Stimulated activated CD8-positive, alpha-beta memory T cell treated with anti-CD3 and anti-CD28 coated beads, Interleukin-12 subunit alpha, Interleukin-12 subunit beta, amount 100 ng/mL, for 4 hours (primary cell): Measurements from ENCODE around the gene TNRC6A.
"Not testable (repeated sequence)": the region's sequence is repeated elsewhere in the genome, so short reads cannot be mapped to it uniquely, and the experiment has no call there.

Experiments
- DNase-seq: peaks from one replicate; pipeline ENCODE4 v3.0.0-alpha.2; 2020; ENCODE audit warnings: low read depth

Gene TNRC6A

GRCh38 chr16:24728011-24728410 is 1.4 kb upstream of the TNRC6A start:
- no peak for DNase-seq

DNA sequence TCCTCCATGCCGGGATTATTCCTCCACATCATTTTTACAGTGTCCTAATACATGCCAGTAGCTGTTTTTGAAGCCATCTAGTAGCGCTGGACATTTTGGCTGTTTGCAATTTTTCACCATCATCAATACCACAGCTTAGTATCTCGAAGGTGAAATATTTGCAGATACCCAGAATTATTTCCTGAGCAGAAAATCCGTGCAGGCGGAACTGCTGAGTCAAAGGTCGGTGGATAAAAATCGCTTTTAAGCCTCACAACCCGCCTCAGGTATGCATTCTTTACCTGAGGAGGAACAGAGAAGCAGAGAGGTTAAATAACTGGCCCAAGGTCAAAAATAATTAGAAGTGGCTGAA is 584 bp upstream of the TNRC6A start:
- no peak for DNase-seq

GRCh38 chr16:24729951-24730815 is 732 bp downstream of the TNRC6A start:
- DNase-seq: no peak

DNA sequence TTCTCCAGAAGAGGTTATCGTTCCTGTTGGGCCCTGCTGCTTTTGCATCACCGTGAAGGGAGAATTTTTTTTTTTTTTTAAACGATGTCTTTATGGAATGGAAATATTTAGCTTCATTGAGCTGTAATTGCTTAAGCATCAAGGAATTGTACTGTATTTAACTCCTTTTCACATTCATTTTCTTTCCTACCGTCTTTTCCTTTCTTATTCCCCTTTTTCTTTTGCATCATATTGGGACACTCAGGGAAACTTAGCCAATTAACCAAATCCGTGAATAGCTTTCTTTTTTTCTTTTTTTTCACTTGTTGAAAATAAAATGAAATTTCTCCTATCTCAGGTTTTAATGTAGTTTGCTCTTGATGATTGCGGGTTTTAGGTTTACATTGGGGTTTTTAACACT is 1.5 kb downstream of the TNRC6A start:
- no peak for DNase-seq

GRCh38 chr16:24731722-24732419 is 2.4 kb downstream of the TNRC6A start:
- no peak for DNase-seq

DNA sequence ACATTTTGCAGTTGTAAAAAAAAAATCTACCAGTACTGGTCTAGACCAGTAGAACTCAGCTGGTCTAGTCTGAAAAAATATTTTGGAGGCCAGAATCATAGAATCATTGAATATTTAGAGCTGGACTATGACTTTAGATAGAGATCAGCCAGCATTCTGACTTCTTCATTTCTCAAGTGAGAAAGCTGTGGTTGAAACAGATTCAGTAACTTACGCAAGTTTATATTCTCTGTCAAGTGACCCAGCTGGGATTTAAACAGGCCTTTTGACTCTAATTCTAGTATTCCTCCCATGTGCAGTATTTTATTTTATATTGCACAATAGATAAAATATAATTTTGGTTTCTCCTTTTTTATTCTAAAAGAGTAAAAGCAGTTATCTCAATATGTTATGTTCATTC is 4.9 kb downstream of the TNRC6A start:
- DNase-seq: no peak

GRCh38 chr16:24736758-24737157 is 7.3 kb downstream of the TNRC6A start:
- no peak for DNase-seq

DNA sequence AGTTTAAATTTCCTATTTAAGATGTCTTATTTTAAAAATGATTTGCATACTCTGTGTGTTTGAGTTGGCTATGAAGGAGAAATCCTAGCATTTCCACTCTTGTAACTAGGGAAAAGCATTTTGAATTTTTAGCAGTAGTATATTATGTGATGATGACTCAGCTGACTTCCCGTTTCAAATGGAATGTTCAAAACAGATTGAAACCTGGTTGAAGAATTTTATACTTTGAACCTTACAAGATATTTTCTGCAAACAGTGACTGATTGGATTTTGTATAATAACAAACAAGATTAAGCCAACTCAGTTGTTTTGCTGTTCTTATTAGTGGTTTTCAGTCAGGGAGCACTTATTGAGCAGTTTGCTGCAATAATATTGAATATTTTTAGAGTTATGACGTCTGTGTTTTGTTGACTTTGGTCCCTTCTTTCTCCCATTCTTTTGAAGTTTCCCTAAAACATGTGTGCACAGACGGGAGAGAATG is 8.0 kb downstream of the TNRC6A start:
- DNase-seq: no peak

DNA sequence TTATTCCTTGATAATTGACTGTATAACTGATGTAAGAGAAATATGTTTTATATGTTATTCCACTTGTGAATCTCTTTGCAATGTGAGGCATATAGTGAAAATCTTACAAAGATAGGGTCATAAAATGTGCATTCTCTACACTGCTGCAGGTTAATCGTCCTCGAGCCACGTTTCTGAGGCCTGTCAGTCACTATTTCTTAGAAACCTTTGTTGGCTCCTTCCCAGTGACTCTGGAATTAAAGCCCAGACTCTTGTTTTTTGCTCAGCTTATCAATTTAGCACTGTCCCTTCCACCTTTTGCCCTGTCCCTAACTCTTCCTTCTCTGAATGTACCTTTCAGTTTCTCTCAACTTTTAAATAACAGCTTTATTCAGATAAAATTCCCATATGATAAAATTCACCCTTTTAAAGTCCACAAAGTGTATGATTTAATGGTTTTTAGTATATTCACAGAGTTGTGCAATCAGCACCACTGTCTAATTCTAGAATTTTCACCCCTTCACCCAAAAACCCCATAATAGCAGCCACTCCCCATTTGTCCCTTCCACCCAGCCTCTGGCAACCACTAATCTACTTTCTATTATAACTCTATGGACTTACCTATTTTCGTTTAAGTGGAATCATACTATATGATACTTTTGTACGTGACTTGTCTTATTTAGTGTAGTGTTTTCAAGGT is 8.6 kb downstream of the TNRC6A start:
- DNase-seq: no peak

GRCh38 chr16:24738895-24739294 is 9.4 kb downstream of the TNRC6A start:
- DNase-seq: no peak

- DNase-seq: no peak
These were observed 12.4 kb downstream of the TNRC6A start for GRCh38 chr16:24741862-24742261.

- DNase-seq: not testable (repeated sequence)
These were observed 13.2 kb downstream of the TNRC6A start for GRCh38 chr16:24742610-24743009.

- DNase-seq: no peak
These were observed 15.9 kb downstream of the TNRC6A start for GRCh38 chr16:24745391-24745790.

GRCh38 chr16:24745791-24746190 is 16.3 kb downstream of the TNRC6A start:
- DNase-seq: no peak

- DNase-seq: no peak
These were observed 18.0 kb downstream of the TNRC6A start for GRCh38 chr16:24747441-24747840.

GRCh38 chr16:24748242-24748641 is 18.8 kb downstream of the TNRC6A start:
- DNase-seq: no peak

DNA sequence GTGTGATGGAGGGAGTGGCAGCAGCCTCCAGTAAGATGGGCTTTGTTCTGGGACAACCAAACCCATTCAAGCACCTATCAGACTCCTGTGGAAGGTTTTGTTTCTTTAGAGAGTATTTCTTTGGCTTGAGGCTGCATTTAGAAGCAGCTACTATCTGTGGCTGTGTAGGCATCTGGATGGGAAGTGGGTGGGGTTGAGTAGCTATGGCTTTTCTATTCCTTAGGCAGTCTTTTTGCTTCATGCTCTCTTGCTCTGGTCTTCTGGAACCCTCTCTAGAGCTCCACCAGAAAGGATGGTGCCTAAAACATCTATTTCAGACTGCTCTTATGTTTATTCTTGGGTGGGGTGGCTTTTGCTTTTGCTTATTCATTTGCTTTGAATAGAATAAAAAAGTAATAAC is 19.9 kb downstream of the TNRC6A start:
- no peak for DNase-seq

- DNase-seq: not testable (repeated sequence)
These were observed 20.4 kb downstream of the TNRC6A start for GRCh38 chr16:24749872-24750271.

- DNase-seq: no peak
These were observed 23.5 kb downstream of the TNRC6A start for GRCh38 chr16:24753000-24753399.

GRCh38 chr16:24753437-24753836 is 24.0 kb downstream of the TNRC6A start:
- no peak for DNase-seq

DNA sequence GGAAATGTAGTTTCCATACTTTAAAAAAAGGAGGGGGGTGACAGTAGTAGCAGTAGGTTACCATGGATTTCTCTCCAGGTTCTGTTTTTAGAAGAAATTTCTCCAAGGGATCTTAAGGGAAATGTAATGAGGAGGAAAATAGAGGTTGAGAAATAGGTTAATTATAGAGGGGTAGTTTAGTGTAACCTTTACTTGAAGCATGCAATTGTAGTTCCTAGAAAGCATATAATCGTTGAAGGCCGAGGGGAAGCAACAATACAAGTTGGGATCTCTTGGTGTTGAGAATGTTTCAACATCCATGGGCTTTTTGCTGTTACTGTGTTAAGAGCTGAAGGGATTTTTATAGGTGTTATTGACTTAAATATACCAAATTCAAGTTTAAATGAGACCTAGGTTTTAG is 25.1 kb downstream of the TNRC6A start:
- no peak for DNase-seq

- DNase-seq: no peak
These were observed 25.9 kb downstream of the TNRC6A start for GRCh38 chr16:24755201-24755874.
